D721Med (cell line): ENCODE measurements around the gene SORCS2.

Experiments used
- DNase-seq: peaks from one replicate; pipeline ENCODE4 v3.0.0; 2011; ENCODE audit warnings: low spot score; ENCODE audit not compliant: insufficient read length
- FAIRE-seq: peaks from 2 replicates; lab custom pipeline; 2011; peaks lifted over from hg19 to GRCh38; lab: Jason Lieb, UNC
- CTCF ChIP-seq: IDR thresholded peaks from 2 replicates; pipeline ENCODE4 v1.5.1; 2012; ENCODE audit warnings: mild to moderate bottlenecking, control low read depth; ENCODE audit not compliant: insufficient read depth; ENCODE audit errors: missing control alignments

Gene SORCS2

GRCh38 chr4:7301846-7302630 lies 109.7 kb downstream of the SORCS2 start:
- no peak for FAIRE-seq
- DNase-seq: no peak

DNA sequence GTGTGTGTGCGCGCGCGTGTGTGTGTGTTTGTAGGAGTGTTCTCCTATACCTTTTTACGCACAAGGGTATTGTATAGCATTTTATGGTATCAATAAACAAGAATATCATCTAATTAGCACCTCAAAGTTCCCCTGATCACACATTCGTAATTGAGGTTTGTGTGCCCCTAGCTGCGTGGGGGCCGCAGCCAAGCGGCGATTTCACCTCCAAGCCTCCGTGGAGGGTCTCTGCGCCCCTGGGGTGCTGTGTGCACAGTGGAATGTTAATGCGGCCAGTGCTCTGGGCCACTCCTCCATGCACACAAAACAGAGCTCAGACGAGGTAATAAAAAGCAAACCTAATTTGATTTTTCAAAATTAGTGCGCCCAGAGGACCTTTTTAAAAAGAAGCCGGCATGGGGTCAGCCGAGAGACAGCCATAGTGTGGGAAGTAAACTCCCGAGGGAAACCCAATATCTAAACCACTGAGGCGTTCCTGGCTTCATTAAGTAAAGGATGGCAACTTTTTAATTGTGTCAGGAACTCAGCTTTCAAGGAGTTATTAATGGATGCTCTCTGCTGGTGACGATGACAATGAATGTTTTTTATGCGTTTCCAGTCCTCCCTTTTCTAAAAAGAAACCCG lies 110.6 kb downstream of the SORCS2 start:
- TF ChIP-seq CTCF: no peak
- FAIRE-seq (no peak), DNase-seq (no peak)

More at GRCh38 chr4:7301846-7302630, 109.7 kb downstream of the SORCS2 start:
- TF ChIP-seq CTCF: no peak

DNA sequence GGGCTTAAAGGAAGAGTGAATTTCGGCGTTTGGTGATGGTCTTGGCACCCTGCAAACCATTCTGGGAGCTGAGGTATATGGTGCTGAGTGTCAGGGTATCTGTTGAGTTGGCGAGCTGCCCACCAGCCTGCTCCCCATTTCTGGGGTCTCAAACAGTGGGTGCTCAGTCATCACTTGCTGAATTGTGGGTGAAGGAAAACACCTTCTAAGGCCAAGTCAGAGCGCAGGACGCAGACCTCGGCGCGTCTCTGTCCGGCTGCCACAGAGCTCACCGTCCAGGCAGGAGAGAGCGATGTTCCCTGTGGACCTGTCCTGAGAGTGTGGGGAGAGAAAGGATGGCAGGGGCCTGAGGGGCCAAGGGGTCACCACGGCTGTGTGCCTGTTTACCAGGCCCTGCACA lies 111.2 kb downstream of the SORCS2 start:
- no peak for TF ChIP-seq CTCF
- FAIRE-seq (no peak), DNase-seq (no peak)

DNA sequence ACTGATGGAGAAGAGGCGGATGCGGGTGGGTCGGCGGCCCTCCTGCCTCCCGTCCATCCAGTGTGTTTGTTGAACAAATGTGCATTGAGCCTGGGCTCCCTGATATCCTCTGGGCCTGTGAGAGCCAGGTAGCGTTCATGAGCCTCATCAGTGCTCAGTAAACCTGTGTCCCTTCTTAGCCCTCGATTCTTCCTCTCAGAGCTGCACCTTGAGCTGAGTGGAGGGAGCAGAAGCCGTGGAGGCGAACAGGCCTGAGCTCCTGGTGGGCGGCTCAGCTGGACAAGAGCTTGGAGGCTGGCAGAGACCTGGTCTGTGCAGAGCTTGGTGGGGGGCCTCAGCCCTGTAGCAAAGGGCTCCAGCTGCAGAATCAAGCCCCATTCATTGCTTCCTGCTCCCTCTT lies 112.1 kb downstream of the SORCS2 start:
- DNase-seq (no peak), FAIRE-seq (no peak)
- TF ChIP-seq CTCF: no peak

DNA sequence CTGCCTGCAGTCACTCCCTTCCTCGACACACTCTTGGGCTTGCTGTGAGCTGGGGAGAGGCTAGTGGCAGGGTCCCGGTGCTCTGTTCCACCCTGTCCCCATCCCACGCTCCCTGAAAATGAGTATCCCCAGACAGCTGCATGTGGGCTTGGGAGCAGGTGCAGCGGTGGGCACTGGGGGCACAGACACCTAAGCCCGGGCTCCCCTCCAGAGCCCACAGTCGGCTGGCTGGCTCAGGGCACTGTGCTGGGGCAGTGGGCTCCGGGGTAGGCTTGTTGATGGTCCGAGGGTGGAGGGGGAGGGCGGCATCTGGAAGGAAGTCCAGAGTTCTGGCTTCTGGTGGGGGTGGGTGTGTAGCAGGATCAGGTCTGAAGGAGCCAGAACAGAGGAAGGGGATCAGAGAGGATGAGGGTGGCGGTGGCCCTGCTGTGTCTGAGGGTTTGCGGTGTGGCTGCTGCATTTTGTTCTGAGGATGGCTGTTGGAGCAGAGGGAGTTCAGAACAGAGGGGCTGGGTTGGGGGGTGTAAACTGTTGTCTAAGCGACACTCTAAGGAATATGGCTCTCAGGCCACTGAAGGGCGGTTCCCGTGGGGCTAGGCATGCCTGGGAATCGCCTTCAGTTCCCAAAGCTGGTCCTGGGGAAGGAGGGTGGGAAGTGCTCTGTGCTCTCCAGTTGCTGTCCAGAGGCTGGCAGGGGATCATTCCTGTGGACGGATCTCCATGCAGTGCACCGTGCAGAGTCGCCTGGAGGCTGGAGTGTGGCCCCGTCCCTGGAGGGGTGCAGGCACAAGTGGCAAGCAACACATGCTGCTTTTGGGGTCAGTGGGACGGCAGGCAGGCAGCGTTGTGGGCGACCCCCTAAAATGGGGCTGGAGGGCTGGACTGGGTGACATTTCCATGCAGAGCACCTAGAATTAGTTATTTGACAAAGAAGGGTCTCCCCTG lies 114.0 kb downstream of the SORCS2 start:
- no peak for FAIRE-seq
- DNase-seq: no peak
- TF ChIP-seq CTCF: no peak

DNA sequence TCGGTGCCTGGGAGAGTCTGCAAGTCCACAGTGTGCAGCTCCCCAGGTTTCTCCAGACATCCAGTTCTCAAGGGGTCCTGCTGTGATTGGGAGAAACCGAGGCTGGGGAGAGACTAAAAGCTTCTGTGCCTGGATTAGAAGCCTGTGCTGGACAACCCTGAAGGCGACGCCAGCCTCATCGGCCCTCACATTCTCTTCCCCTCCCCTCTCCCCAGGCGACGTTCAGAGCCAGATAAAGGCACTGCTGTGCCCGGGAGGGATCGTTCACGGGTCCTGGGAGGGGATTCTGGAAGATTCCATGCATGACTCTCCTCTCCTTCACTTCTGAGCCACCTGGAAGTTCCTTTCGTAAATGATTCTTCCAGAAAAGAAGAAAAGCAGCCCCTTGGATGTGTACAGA lies 114.6 kb downstream of the SORCS2 start:
- TF ChIP-seq CTCF: no peak
- FAIRE-seq (no peak), DNase-seq (no peak)
